Lower leg skin (tissue), 4 donors: ENCODE measurements around the gene SRP54. TPM values are rescaled to one million over a fixed set of nuclear protein-coding genes. Genes with fewer than 3 reads are reported as not detected.
"Not testable (repeated sequence)": the region's sequence is repeated elsewhere in the genome, so short reads cannot be mapped to it uniquely, and the experiment has no call there.

Source experiments
- DNase-seq, 2 donors: peaks; one replicate each; pipeline ENCODE4 v3.0.0-alpha.2; 2019; ENCODE audit warnings: low spot score in 2 of 2
- H3K4me3 ChIP-seq: fragments of 200-600 bp; sonication (generic); 2 replicates; pipeline ENCODE4 v1.5.1; 2017; ENCODE audit warnings: mild to moderate bottlenecking, low read depth; ENCODE audit not compliant: poor library complexity, severe bottlenecking
- POLR2A ChIP-seq, 2 donors: fragments of 450-650 bp; IDR thresholded peaks; one replicate each; pipeline ENCODE4 v1.6.1; 2016 to 2017; ENCODE audit warnings: antibody characterized with exemption in 2 of 2, mild to moderate bottlenecking in 1 of 2, moderate library complexity in 1 of 2
- WGBS, 2 donors: methylation state at CpG; one replicate each; pipeline ENCODE4 v1.1.5; 2018; 5-methylcytosine and 5-hydroxymethylcytosine counted together
- intact Hi-C: fragments of 100-400 bp; cut with DNase I; formaldehyde crosslinking; loops from one replicate; pipeline ENCODE4 v1.15.0; 2023; ENCODE audit warnings: low total_unique reads
- total RNA-seq, 4 donors: library from RNA; depleted of rRNA; stranded (reverse); fragments of >200 nt; gene quantifications; one replicate each; pipeline ENCODE4 v1.1.0, GENCODE V29; 2016
- TF ChIP-seq, protein P1 (sequence below), 3 donors: fragments of 450-650 bp; IDR thresholded peaks; one replicate each; pipeline ENCODE4 v1.5.1; 2016; ENCODE audit warnings: antibody characterized with exemption in 3 of 3, mild to moderate bottlenecking in 3 of 3, moderate library complexity in 2 of 3

The SRP54 gene
- total RNA-seq, 4 donors from 2014 or later, result 36.1 to 51.8 (median 38.6) TPM

DNA sequence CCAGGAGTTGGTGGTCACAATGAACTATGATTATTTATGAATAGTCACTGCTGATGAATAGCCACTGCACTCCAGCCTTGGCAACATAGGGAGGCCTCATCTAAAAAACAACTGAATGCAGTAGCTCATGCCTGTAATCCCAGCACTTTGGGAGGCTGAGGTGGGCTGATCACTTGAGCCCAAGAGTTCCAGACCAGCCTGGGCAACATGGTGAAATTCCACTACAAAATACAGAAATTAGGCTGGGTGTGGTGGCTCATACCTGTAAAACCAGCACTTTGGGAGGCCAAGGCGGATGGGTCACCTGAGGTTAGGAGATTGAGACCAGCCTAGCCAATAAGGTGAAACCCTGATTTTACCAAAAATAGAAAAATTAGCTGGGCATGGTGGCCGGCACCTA lies 49.8 kb downstream of the SRP54 start:
- no peak for DNase-seq
- H3K4me3 ChIP-seq, result no peak overlapping the region
- TF ChIP-seq POLR2A (IDR thresholded peaks at IDR 0.05), result no peak
- TF ChIP-seq, protein P1, sequence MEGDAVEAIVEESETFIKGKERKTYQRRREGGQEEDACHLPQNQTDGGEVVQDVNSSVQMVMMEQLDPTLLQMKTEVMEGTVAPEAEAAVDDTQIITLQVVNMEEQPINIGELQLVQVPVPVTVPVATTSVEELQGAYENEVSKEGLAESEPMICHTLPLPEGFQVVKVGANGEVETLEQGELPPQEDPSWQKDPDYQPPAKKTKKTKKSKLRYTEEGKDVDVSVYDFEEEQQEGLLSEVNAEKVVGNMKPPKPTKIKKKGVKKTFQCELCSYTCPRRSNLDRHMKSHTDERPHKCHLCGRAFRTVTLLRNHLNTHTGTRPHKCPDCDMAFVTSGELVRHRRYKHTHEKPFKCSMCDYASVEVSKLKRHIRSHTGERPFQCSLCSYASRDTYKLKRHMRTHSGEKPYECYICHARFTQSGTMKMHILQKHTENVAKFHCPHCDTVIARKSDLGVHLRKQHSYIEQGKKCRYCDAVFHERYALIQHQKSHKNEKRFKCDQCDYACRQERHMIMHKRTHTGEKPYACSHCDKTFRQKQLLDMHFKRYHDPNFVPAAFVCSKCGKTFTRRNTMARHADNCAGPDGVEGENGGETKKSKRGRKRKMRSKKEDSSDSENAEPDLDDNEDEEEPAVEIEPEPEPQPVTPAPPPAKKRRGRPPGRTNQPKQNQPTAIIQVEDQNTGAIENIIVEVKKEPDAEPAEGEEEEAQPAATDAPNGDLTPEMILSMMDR (IDR thresholded peaks at IDR 0.05), result no peak
- WGBS, 2 donors, result 91 to 100% methylated on average over 2 of the region's 2 CpGs
- intact Hi-C loops, result no loop called here

DNA sequence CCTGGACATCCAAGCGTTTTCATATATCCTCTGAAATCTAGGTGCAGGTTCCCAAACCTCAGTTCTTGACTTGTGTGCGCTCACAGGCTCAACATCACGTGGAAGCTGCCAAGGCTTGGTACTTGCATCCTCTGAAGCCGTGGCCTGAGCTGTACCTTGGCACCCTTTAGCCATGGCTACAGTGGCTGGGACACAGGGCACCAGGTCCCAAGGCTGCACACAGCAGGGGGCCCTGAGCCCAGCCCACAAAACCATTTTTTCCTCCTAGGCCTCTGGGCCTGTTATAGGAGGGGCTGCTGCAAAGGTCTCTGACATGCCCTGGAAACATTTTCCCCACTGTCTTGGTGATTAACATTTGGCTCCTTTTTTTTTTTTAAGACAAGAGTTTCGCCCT lies 51.6 kb downstream of the SRP54 start:
- intact Hi-C loops, result no loop called here
- no peak for TF ChIP-seq POLR2A (IDR thresholded peaks at IDR 0.05)
- TF ChIP-seq, protein P1 (IDR thresholded peaks at IDR 0.05), result no peak
- H3K4me3 ChIP-seq, result no peak overlapping the region
- DNase-seq, result no peak
- WGBS, 2 donors, result 88 to 97% methylated on average over 5 of the region's 5 CpGs

DNA sequence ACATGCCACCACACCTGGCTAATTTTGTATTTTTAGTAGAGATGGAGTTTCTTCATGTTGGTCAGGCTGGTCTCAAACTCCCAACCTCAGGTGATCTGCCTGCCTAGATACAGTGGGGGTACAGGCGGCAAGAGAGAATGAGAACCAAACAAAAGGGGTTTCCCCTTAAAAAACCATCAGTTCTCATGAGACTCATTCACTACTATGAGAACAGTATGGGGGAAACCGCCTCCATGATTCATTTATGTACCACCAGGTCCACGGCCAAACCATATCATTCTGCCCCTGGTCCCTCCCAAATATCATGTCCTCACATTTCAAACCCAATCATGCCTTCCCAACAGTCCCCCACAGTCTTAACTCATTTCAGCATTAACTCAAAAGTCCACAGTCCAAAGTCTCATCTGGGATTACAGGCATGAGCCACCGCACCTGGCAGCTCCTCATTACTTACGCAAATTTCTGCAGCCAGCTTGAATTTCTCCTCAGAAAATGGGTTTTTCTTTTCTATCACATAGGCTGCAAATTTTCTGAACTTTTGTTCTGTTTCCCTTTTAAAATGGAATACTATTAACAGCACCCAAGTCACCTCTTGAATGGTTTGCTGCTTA lies 52.3 kb downstream of the SRP54 start:
- 94 to 98% methylated on average over 5 of the region's 5 CpGs for WGBS, 2 donors
- intact Hi-C loops, result not testable (repeated sequence)

DNA sequence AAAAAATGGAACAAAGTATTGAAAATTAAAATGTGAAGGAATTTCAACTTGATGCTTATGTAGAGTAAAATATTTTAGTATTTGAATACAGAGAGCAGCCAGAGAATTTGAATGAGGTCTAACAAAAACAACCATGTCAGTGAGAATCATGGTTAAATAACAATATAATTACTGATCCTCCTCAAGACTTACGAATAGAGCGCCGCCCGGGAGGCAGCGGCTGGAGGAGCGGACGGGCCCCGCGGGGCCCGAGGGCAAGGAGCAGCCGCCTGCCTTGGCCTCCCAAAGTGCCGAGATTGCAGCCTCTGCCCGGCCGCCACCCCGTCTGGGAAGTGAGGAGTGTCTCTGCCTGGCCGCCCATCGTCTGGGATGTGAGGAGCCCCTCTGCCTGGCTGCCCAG lies 55.5 kb downstream of the SRP54 start:
- 88 to 95% methylated on average over 1 to 15 of the region's 17 CpGs for WGBS, 2 donors
- H3K4me3 ChIP-seq, DNase-seq, intact Hi-C loops: not testable (repeated sequence)

More for the DNA sequence above, 52.3 kb downstream of the SRP54 start:
- not testable (repeated sequence) for DNase-seq, H3K4me3 ChIP-seq

DNA sequence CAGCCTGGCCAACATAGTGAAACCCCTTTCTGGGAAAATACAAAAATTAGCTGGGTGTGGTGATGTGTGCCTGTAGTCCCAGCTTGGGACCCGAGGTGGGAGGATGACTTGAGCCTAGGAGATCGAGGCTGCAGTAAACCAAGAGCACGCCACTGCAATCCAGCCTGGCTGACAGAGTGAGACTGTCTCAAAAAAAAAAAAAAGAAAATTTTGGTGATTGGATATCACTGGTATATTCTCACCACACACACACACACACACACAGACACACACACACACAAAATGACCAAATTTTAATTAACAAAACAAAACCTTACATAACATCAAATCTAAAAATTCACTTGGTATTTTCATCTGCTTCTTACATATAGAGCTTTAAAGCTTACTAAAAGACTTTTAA lies 59.8 kb downstream of the SRP54 start:
- intact Hi-C loops, result no loop called here

DNA sequence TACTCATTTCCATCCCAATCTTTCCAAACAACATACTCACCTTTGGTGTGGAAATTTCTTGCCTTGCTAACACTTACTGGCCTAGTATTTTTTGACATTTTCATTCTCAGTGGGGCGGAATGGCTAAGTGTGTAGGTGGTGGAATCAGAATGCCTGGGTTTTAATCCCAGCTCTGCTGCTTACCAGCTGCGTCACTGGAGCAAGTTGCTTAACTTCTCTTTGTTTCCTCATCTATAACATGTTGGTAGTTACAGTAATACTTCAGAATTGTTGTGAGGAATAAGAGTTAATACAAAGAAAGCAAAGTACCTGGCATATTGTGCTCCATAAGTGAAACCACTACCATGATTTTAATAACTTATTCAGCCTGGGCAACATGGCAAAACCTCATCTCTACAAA lies 60.3 kb downstream of the SRP54 start:
- DNase-seq, result no peak
- intact Hi-C loops, result no loop called here
- WGBS, 2 donors, result 93 to 94% methylated on average over 2 of the region's 2 CpGs
- TF ChIP-seq, protein P1 (IDR thresholded peaks at IDR 0.05), result no peak
- TF ChIP-seq POLR2A (IDR thresholded peaks at IDR 0.05), result no peak
- H3K4me3 ChIP-seq, result no peak overlapping the region

More for the DNA sequence above, 59.8 kb downstream of the SRP54 start:
- DNase-seq, result no peak
- H3K4me3 ChIP-seq, result no peak overlapping the region
- whole genome bisulfite sequencing, 2 donors, result 82 to 90% methylated on average over 3 of the region's 3 CpGs
- TF ChIP-seq, protein P1 (IDR thresholded peaks at IDR 0.05), result no peak
- no peak for TF ChIP-seq POLR2A (IDR thresholded peaks at IDR 0.05)
